ENCODE measurements around the gene PDS5B. TPM values are rescaled to one million over a fixed set of nuclear protein-coding genes. Genes with fewer than 3 reads are reported as not detected.

Gene PDS5B
- total RNA-seq, result 29.9 and 30.0 TPM in 2 replicates

GRCh38 chr13:32586080-32586900, at the start of gene PDS5B:
PDS5B (plus strand) TSS chr13:32586452; CDS start chr13:32648773, 62,321 bp downstream.

GRCh38 chr13:32538621-32539246, 47.5 kb upstream of the PDS5B start, which contains the start of gene N4BP2L2:
N4BP2L2 (minus strand) TSS chr13:32538795; CDS start chr13:32537027, 1,768 bp downstream.

Other genes starting within 250 kb of the PDS5B start
- 0.46 and 0.59 TPM in 2 replicates for gene N4BP2L1, start 158.3 kb upstream of the PDS5B start, total RNA-seq
- gene N4BP2L2, start 47.7 kb upstream of the PDS5B start, total RNA-seq, result 119 and 121 TPM in 2 replicates

Measured in smooth muscle cell of the umbilical artery (primary cell).